GM11168 (cell line): Measurements from ENCODE around the gene CENPB.
"Not testable (repeated sequence)": the region's sequence is repeated elsewhere in the genome, so short reads cannot be mapped to it uniquely, and the experiment has no call there.

Source experiments
- in situ Hi-C: fragments of 300-500 bp; cut with MboI; formaldehyde crosslinking; loops from one replicate; pipeline ENCODE4 v1.12.0; 2022; ENCODE audit warnings: low sequenced_read_pairs; ENCODE audit not compliant: unreplicated experiment

Gene CENPB

GRCh38 chr20:3794168-3794567 lies 7.6 kb upstream of the CENPB start:
- in situ Hi-C loops, result not testable (repeated sequence)

DNA sequence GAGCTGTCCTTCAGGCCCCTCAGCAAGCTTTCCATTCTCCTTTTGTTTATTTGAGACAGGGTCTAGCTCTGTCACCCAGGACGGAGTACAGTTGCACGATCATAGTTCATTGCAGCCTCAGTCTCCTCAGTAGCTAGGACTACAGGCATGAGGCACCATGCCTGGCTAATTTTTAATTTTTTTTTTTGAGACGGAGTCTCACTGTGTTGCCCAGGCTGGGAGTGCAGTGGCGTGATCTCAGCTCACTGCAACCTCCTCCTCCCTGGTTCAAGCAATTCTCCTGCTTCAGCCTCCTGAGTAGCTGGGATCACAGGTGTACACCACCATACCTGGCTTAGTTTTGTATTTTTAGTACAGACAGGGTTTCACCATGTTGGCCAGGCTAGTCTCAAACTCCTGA lies 2.7 kb upstream of the CENPB start:
- in situ Hi-C loops, result loop anchor here (10.0 kb wide), 1 partner anchor 66 kb away; no protein-coding TSS in a partner anchor

DNA sequence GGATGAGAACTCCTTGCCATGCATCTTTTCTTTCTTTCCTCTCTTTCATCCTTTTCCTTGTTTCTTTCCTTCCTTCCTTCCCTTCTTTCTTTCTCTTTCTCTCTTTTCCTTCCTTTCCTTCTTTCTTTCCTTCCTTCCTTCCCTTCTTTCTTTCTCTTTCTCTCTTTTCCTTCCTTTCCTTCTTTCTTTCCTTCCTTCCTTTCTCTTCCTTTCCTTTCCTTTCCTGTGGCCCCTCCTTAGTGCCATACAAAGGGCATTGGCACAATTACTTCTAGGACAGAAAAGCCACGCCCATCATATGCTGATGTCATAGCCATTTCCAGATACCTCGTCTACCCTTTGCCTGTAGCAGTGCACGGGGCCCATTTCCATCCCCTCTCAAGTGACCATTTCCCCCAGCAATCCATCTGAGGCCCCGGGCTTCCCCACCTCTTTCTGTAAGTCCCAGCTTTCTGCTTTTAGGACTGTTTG lies 2.2 kb upstream of the CENPB start:
- in situ Hi-C loops, result loop anchor here (10.0 kb wide), 1 partner anchor 66 kb away; no protein-coding TSS in a partner anchor

DNA sequence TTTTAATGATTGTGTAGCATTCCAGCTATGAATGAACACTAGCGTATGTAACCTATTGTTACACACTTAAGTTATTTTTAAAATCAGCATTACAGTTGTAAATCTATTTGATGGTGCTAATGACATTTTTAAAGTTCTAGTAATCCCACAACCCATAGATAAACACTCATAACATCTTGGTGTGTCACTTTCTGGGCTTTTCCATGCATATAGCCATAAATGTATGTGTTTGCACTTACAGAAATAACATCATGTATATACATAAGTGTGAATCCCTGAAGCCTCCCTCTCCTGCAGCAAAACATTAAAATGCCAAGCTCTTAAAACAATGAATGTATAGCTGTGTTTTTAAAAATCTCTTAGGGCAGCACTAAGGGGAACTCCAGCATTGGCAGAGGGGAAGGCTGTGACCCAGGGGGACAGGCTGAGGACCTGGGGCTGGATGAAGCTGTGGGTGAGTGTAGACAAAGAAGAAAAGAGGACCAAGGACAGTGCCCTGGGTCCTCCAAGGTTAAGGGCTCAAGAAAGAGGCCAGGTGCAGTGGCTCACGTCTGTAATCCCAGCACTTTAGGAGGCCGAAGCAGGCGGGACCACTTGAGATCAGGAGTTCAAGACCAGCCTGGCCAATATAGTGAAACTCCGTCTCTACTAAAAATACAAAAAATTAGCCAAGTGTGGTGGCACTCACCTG lies 929 bp upstream of the CENPB start:
- in situ Hi-C loops, result loop anchor here (10.0 kb wide), 1 partner anchor 67 kb away; no protein-coding TSS in a partner anchor

GRCh38 chr20:3786126-3786484 lies 435 bp downstream of the CENPB start:
- in situ Hi-C loops, result loop anchor here (10.0 kb wide), 1 partner anchor 69 kb away; no protein-coding TSS in a partner anchor

DNA sequence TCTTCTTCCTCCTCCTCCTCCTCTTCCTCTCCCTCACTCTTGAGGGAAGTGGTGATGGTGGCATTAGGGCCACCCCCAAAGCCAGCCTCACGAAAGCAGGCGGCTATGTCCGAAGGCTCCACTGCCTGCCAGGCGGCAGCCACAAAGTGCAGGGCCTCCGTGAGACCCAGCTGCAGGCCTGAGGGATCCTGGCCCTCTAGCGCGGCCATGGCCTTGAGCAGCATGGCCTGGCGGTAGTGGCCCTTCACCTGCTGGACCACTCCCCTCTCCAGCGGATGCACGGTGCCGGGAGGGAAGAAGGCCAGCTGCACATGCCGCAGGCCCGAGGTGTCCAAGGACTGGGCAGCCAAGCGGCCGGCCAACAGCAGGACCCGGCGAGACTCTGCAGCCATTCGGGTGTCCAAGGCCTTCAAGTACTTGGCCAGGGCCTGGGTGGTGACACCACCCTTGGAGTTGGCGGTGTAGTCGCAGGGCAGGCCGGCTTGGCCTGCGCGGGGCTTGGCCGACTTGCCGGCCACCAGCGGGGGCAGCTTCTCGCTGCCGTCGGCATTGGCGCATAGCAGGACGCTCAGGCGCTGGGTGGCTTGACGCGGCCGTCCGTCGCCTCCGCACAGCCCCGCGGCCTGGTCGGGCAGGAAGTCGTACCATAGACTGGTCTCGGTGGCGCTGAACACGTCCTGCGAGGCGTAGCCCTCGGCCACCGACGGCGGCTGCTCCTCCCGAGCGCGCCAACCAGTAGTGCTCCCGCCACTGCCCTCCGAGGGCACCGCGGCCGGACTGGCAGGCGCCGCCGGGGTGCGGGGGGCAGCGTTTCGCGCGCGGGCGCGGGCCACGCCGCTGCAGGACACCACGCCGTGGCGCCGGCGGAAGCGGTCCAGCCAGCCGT lies 1.1 kb downstream of the CENPB start:
- in situ Hi-C loops, result loop anchor here (10.0 kb wide), 1 partner anchor 69 kb away; no protein-coding TSS in a partner anchor

DNA sequence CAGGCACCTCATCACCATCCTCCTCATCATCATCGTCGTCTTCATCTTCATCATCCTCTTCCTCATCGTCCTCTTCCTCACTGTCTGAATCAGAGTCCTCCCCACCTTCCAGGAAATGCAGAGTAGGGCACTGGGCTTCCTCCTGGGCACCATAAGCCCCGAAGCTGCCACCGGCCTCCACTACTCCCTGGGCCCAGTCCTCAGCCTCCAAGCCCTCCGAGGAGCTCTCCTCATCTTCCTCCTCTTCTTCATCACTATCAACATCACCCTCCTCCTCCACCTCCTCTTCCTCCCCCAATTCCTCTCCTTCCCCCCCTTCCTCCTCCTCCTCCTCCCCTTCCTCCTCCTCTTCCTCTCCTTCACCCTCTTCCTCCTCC lies 1.7 kb downstream of the CENPB start:
- in situ Hi-C loops, result loop anchor here (10.0 kb wide), 1 partner anchor 70 kb away; no protein-coding TSS in a partner anchor

- in situ Hi-C loops, result loop anchor here (10.0 kb wide), 1 partner anchor 70 kb away; no protein-coding TSS in a partner anchor
Measured at GRCh38 chr20:3784216-3784853, 2.2 kb downstream of the CENPB start.

- in situ Hi-C loops, result loop anchor here (10.0 kb wide), 1 partner anchor 71 kb away; no protein-coding TSS in a partner anchor
Measured at GRCh38 chr20:3783511-3784195, 2.9 kb downstream of the CENPB start.

DNA sequence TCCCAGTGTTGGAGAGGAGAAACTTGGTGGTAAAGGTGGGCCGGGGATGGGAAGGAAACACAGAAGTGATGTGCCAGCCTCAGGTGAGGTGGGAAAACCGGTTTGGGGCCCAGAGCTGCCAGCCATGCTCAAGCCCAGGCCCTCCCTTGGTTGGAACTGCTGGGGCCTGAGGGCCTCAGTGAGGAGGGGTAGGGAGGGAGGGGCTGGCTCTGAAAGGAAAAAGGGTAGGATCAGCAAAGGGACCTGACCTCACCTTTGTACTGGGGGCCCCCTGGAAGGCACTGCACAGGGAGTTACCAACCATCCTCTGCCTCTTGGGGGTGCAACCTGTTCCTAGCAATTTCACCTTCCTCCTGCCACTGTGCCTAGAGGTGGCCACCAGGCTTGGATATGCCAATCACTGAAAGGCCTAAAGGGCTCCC lies 3.5 kb downstream of the CENPB start:
- in situ Hi-C loops, result loop anchor here (10.0 kb wide), 1 partner anchor 72 kb away; no protein-coding TSS in a partner anchor

- in situ Hi-C loops, result loop anchor here (10.0 kb wide), 1 partner anchor 72 kb away; no protein-coding TSS in a partner anchor
Measured at GRCh38 chr20:3782597-3782996, 3.9 kb downstream of the CENPB start.

GRCh38 chr20:3781153-3781910 lies 5.2 kb downstream of the CENPB start, which contains the start of gene SPEF1:
Gene SPEF1 (minus strand): TSS chr20:3781448. CDS start chr20:3781287, 161 bp downstream.
- in situ Hi-C loops, result loop anchor here (10.0 kb wide), 1 partner anchor 73 kb away; no protein-coding TSS in a partner anchor

GRCh38 chr20:3778976-3779375 lies 7.6 kb downstream of the CENPB start:
- in situ Hi-C loops, result no loop called here

- in situ Hi-C loops, result no loop called here
Measured at GRCh38 chr20:3777716-3778629, 8.6 kb downstream of the CENPB start.

DNA sequence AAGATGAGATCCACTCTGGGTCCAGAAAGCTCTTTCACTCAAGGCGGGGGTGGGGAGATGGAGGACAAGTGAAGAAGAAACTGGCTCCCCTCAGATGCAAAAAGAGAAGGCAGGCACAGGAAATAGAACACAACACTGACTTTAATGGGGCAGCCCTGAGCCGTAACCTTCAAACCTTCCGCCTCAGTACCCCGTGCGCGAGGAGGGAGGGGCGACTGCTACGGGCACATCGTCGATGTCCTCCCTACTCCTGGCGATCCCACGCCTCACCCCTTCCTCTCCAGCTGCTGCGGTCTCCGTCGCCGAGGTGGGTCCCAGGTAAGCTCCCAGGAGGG lies 9.2 kb downstream of the CENPB start:
- in situ Hi-C loops, result no loop called here

GRCh38 chr20:3775457-3776108 lies 11.0 kb downstream of the CENPB start:
- in situ Hi-C loops, result no loop called here

DNA sequence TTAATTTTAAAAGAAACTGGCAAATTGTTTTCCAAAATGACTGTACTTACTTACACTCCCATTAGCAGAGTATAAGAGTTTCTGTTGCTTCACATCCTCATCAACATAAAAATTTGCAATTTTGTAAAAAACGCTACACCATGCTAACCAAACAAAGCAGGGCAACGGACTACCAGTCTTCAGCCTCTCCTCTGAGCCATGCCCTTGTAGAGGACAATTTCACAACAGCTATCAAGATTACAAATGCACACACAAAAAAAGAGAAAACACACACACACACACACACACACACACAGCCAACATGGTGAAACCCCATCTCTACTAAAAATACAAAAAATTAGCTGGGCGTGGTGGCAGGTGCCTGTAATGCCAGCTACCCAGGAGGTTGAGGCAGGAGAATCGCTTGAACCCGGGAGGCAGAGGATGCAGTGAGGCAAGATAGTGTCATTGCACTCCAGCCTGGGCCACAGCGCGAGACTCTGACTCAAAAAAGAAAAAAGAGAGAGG lies 14.9 kb downstream of the CENPB start:
- in situ Hi-C loops, result no loop called here
